GM23338 (cell line): ENCODE data around the gene ERLEC1. TPM values are rescaled to one million over a fixed set of nuclear protein-coding genes. Genes with fewer than 3 reads are reported as not detected.

Experiments
- ATAC-seq: fragments of 200-7000 bp; cut with Tn5 transposase; 3 replicates; pipeline ENCODE4 v1.9.1; 2020
- DNase-seq: peaks from one replicate; pipeline ENCODE4 v3.0.0-alpha.2; 2015; ENCODE audit warnings: low spot score
- H2AFZ ChIP-seq: fragments of 200-600 bp; sonication (generic); 2 replicates; pipeline ENCODE4 v1.8.0; 2016; ENCODE audit warnings: antibody characterized with exemption, mild to moderate bottlenecking, moderate library complexity
- H3F3A ChIP-seq: fragments of 200-600 bp; sonication (generic); replicated peaks from 2 replicates; pipeline ENCODE4 v1.8.0; 2017; ENCODE audit warnings: antibody characterized with exemption, mixed run types, low read depth
- H3K27ac ChIP-seq: fragments of 200-600 bp; sonication (generic); 2 replicates; pipeline ENCODE4 v1.6.1; 2016; ENCODE audit warnings: low read depth
- H3K27me3 ChIP-seq: fragments of 200-600 bp; sonication (generic); 2 replicates; pipeline ENCODE4 v1.8.0; 2016; ENCODE audit warnings: mild to moderate bottlenecking, mixed run types, moderate library complexity; ENCODE audit not compliant: insufficient read depth
- H3K36me3 ChIP-seq: fragments of 200-600 bp; sonication (generic); 2 replicates; pipeline ENCODE4 v1.8.0; 2016; ENCODE audit warnings: mild to moderate bottlenecking; ENCODE audit not compliant: insufficient read depth
- H3K4me1 ChIP-seq: fragments of 200-600 bp; sonication (generic); 2 replicates; pipeline ENCODE4 v1.8.0; 2016; ENCODE audit warnings: mild to moderate bottlenecking, moderate library complexity; ENCODE audit not compliant: insufficient read depth
- H3K4me2 ChIP-seq: fragments of 200-600 bp; sonication (generic); 2 replicates; pipeline ENCODE4 v1.7.1; 2017; ENCODE audit warnings: mixed run types
- H3K4me3 ChIP-seq: fragments of 200-600 bp; sonication (generic); 2 replicates; pipeline ENCODE4 v1.6.1; 2016; ENCODE audit warnings: mixed run types
- H3K79me2 ChIP-seq: fragments of 200-600 bp; sonication (generic); replicated peaks from 2 replicates; pipeline ENCODE4 v1.8.0; 2017; ENCODE audit warnings: mild to moderate bottlenecking; ENCODE audit not compliant: insufficient read depth
- H3K9me2 ChIP-seq: fragments of 200-600 bp; sonication (generic); 2 replicates; pipeline ENCODE4 v1.8.0; 2017; ENCODE audit not compliant: insufficient read depth
- H4K20me1 ChIP-seq: fragments of 200-600 bp; sonication (generic); replicated peaks from 2 replicates; pipeline ENCODE4 v1.8.0; 2017; ENCODE audit warnings: mild to moderate bottlenecking; ENCODE audit not compliant: insufficient read depth
- H3K27ac Mint-ChIP-seq: 2 replicates; pipeline ENCODE4 v1.8.0; 2020; ENCODE audit warnings: inconsistent platforms, mild to moderate bottlenecking, moderate library complexity, mixed read lengths
- H3K27me3 Mint-ChIP-seq: 3 replicates; pipeline ENCODE4 v1.8.0; 2022; ENCODE audit warnings: low read depth, mild to moderate bottlenecking, moderate library complexity, mixed read lengths, inconsistent platforms; ENCODE audit not compliant: insufficient read depth, poor library complexity
- H3K36me3 Mint-ChIP-seq: 3 replicates; pipeline ENCODE4 v1.8.0; 2021; ENCODE audit warnings: low read depth, mild to moderate bottlenecking, inconsistent platforms, moderate library complexity, mixed read lengths
- H3K4me1 Mint-ChIP-seq: 3 replicates; pipeline ENCODE4 v1.8.0; 2020; ENCODE audit warnings: mild to moderate bottlenecking, inconsistent platforms, mixed read lengths
- H3K4me3 Mint-ChIP-seq: 3 replicates; pipeline ENCODE4 v1.8.0; 2021; ENCODE audit warnings: moderate library complexity, mild to moderate bottlenecking, inconsistent platforms, mixed read lengths
- H3K9me3 Mint-ChIP-seq: 3 replicates; pipeline ENCODE4 v1.8.0; 2020; ENCODE audit warnings: moderate library complexity, mild to moderate bottlenecking, inconsistent platforms, mixed read lengths
- ETS1 ChIP-seq: IDR thresholded peaks from 2 replicates; pipeline ENCODE4 v1.6.1; 2016; ENCODE audit warnings: antibody characterized with exemption
- EZH2phosphoT487 ChIP-seq: fragments of 200-600 bp; sonication (generic); IDR thresholded peaks from one replicate; pipeline ENCODE4 v1.8.1; 2018; ENCODE audit warnings: antibody characterized with exemption; ENCODE audit not compliant: unreplicated experiment
- JUNB ChIP-seq: IDR thresholded peaks from one replicate; pipeline ENCODE4 v1.6.1; 2016; ENCODE audit warnings: antibody characterized with exemption; ENCODE audit not compliant: unreplicated experiment
- NANOG ChIP-seq: IDR thresholded peaks from 2 replicates; pipeline ENCODE4 v1.6.1; 2016; ENCODE audit warnings: antibody characterized with exemption, borderline replicate concordance
- POLR2AphosphoS5 ChIP-seq: IDR thresholded peaks from 2 replicates; pipeline ENCODE4 v1.6.1; 2016; ENCODE audit warnings: antibody characterized with exemption, low read depth
- REST ChIP-seq: IDR thresholded peaks from one replicate; pipeline ENCODE4 v1.6.1; 2018; ENCODE audit warnings: antibody characterized with exemption; ENCODE audit not compliant: unreplicated experiment
- ZNF114 ChIP-seq: fragments of 250-450 bp; sonication (Bioruptor Pico); IDR thresholded peaks from 2 replicates; pipeline ENCODE4 v1.5.0; 2020; ENCODE audit warnings: mild to moderate bottlenecking, moderate library complexity
- ZNF331 ChIP-seq: fragments of 250-450 bp; sonication (Bioruptor Pico); IDR thresholded peaks from 2 replicates; pipeline ENCODE4 v1.5.0; 2020; ENCODE audit warnings: low read depth, mild to moderate bottlenecking, moderate library complexity
- polyA plus RNA-seq: library from polyadenylated mRNA; unstranded; fragments of >200 nt; fragmentation: Nextera tagmentation; extraction: Ambion mirVana; gene quantifications from 2 replicates; pipeline ENCODE4 v1.2.1, GENCODE V29; 2016
- total RNA-seq: library from RNA; depleted of rRNA; stranded (reverse); fragments of >200 nt; shearing (Covaris generic); gene quantifications from 2 replicates; pipeline ENCODE4 v1.2.3, GENCODE V29; 2014
- TF ChIP-seq, protein P1 (sequence below): fragments of 250-450 bp; sonication (Bioruptor Pico); IDR thresholded peaks from 2 replicates; pipeline ENCODE4 v1.5.0; 2020; ENCODE audit warnings: mild to moderate bottlenecking, moderate library complexity

ERLEC1 gene
- total and polyA plus RNA-seq, 2 experiments from 2014 or later = 35.0 to 41.2 TPM

GRCh38 chr2:53769318-53769945 lies 17.4 kb upstream of the ERLEC1 start:
- no peaks in the 10 kb centered on the region for H3K27me3 ChIP-seq
- Mint-ChIP-seq H3K36me3 (peaks cover 18% of the 10 kb centered on the region; the same call in 2 of the 3 replicates), H3K9me3 (no peaks in the 10 kb centered on the region), H3K4me1 (peaks cover 14% of the 10 kb centered on the region), H3K27me3 (peaks cover 11% of the 10 kb centered on the region), H3K4me3 (peak overlapping the region; percentile 96), H3K27ac (no peak overlapping the region)
- DNase-seq (no peak), ATAC-seq (no peak)
- TF ChIP-seq, protein P1, sequence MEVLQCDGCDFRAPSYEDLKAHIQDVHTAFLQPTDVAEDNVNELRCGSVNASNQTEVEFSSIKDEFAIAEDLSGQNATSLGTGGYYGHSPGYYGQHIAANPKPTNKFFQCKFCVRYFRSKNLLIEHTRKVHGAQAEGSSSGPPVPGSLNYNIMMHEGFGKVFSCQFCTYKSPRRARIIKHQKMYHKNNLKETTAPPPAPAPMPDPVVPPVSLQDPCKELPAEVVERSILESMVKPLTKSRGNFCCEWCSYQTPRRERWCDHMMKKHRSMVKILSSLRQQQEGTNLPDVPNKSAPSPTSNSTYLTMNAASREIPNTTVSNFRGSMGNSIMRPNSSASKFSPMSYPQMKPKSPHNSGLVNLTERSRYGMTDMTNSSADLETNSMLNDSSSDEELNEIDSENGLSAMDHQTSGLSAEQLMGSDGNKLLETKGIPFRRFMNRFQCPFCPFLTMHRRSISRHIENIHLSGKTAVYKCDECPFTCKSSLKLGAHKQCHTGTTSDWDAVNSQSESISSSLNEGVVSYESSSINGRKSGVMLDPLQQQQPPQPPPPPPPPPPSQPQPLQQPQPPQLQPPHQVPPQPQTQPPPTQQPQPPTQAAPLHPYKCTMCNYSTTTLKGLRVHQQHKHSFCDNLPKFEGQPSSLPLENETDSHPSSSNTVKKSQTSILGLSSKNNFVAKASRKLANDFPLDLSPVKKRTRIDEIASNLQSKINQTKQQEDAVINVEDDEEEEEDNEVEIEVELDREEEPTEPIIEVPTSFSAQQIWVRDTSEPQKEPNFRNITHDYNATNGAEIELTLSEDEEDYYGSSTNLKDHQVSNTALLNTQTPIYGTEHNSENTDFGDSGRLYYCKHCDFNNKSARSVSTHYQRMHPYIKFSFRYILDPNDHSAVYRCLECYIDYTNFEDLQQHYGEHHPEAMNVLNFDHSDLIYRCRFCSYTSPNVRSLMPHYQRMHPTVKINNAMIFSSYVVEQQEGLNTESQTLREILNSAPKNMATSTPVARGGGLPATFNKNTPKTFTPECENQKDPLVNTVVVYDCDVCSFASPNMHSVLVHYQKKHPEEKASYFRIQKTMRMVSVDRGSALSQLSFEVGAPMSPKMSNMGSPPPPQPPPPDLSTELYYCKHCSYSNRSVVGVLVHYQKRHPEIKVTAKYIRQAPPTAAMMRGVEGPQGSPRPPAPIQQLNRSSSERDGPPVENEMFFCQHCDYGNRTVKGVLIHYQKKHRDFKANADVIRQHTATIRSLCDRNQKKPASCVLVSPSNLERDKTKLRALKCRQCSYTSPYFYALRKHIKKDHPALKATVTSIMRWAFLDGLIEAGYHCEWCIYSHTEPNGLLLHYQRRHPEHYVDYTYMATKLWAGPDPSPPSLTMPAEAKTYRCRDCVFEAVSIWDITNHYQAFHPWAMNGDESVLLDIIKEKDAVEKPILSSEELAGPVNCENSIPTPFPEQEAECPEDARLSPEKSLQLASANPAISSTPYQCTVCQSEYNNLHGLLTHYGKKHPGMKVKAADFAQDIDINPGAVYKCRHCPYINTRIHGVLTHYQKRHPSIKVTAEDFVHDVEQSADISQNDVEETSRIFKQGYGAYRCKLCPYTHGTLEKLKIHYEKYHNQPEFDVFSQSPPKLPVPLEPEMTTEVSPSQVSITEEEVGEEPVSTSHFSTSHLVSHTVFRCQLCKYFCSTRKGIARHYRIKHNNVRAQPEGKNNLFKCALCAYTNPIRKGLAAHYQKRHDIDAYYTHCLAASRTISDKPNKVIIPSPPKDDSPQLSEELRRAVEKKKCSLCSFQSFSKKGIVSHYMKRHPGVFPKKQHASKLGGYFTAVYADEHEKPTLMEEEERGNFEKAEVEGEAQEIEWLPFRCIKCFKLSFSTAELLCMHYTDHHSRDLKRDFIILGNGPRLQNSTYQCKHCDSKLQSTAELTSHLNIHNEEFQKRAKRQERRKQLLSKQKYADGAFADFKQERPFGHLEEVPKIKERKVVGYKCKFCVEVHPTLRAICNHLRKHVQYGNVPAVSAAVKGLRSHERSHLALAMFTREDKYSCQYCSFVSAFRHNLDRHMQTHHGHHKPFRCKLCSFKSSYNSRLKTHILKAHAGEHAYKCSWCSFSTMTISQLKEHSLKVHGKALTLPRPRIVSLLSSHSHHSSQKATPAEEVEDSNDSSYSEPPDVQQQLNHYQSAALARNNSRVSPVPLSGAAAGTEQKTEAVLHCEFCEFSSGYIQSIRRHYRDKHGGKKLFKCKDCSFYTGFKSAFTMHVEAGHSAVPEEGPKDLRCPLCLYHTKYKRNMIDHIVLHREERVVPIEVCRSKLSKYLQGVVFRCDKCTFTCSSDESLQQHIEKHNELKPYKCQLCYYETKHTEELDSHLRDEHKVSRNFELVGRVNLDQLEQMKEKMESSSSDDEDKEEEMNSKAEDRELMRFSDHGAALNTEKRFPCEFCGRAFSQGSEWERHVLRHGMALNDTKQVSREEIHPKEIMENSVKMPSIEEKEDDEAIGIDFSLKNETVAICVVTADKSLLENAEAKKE = no peak
- no peak for TF ChIP-seq ETS1
- TF ChIP-seq NANOG = no peak
- peaks cover 62% of the 10 kb centered on the region for H3K79me2 ChIP-seq
- H3K4me3 ChIP-seq = peak overlapping the region; percentile 77
- H4K20me1 ChIP-seq = peaks cover 2% of the 10 kb centered on the region; the same call in 1 of the 2 replicates
- H3K27ac ChIP-seq = no peak overlapping the region
- H3K4me2 ChIP-seq = peak overlapping the region; percentile 83
- no peak overlapping the region for H2AFZ ChIP-seq
- no peaks in the 10 kb centered on the region for H3F3A ChIP-seq
- H3K4me1 ChIP-seq = peaks cover 12% of the 10 kb centered on the region; the same call in 1 of the 2 replicates
- H3K9me2 ChIP-seq = no peaks in the 10 kb centered on the region
- H3K36me3 ChIP-seq = peaks cover 4% of the 10 kb centered on the region; the same call in 1 of the 2 replicates

GRCh38 chr2:53770264-53770663 lies 16.6 kb upstream of the ERLEC1 start:
- peaks cover 70% of the 10 kb centered on the region for H3K79me2 ChIP-seq
- H3K27me3 Mint-ChIP-seq = peaks cover 11% of the 10 kb centered on the region
- TF ChIP-seq JUNB = no peak
- TF ChIP-seq NANOG = no peak
- no peak for TF ChIP-seq ZNF114 (CRISPR knock-in tag)
- TF ChIP-seq POLR2AphosphoS5 = no peak
- no peak for TF ChIP-seq REST
- TF ChIP-seq ETS1 = no peak
- no peak for TF ChIP-seq EZH2phosphoT487
- no peak for TF ChIP-seq ZNF331

More at GRCh38 chr2:53770264-53770663, 16.6 kb upstream of the ERLEC1 start:
- ATAC-seq (no peak), DNase-seq (no peak)
- no peak overlapping the region for H3K27ac ChIP-seq
- Mint-ChIP-seq H3K27ac (no peak overlapping the region), H3K4me1 (peaks cover 14% of the 10 kb centered on the region), H3K36me3 (peaks cover 18% of the 10 kb centered on the region; the same call in 2 of the 3 replicates), H3K4me3 (peak overlapping the region; percentile 11; the same call in 1 of the 3 replicates), H3K9me3 (no peaks in the 10 kb centered on the region)
- H3K4me2 ChIP-seq = no peak overlapping the region
- H3K27me3 ChIP-seq = no peaks in the 10 kb centered on the region
- no peaks in the 10 kb centered on the region for H3K9me2 ChIP-seq
- no peak overlapping the region for H3K4me3 ChIP-seq
- H4K20me1 ChIP-seq = peaks cover 6% of the 10 kb centered on the region
- peaks cover 12% of the 10 kb centered on the region; the same call in 1 of the 2 replicates for H3K4me1 ChIP-seq
- H2AFZ ChIP-seq = no peak overlapping the region
- peaks cover 4% of the 10 kb centered on the region; the same call in 1 of the 2 replicates for H3K36me3 ChIP-seq
- no peaks in the 10 kb centered on the region for H3F3A ChIP-seq
